NCI-H2227 (cell line): ENCODE results near the gene DNAI7.

Source experiments
- DNase-seq: peaks from one replicate; lab custom pipeline; 2025; ENCODE audit not compliant: unreplicated experiment; lab: John Stamatoyannopoulos, UW

The DNAI7 gene, protein sequence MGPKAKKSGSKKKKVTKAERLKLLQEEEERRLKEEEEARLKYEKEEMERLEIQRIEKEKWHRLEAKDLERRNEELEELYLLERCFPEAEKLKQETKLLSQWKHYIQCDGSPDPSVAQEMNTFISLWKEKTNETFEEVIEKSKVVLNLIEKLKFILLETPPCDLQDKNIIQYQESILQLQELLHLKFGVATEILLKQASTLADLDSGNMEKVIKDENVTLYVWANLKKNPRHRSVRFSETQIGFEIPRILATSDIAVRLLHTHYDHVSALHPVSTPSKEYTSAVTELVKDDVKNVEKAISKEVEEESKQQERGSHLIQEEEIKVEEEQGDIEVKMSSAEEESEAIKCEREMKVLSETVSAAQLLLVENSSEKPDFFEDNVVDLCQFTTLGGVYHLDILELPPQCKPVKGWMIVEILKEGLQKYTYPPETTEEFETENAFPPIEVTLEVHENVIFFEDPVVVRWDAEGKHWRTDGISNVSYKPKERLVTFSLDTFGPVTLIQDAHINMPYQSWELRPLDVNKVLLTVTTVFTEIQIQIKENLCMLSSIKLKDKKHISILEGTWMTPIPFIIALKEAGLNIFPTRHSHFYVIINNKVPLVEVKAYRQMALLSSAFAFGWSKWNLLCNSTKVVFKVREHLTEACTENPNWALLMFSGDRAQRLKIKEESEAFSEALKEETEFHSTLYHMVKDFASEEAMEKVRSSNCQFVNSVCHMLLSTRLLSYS

DNA sequence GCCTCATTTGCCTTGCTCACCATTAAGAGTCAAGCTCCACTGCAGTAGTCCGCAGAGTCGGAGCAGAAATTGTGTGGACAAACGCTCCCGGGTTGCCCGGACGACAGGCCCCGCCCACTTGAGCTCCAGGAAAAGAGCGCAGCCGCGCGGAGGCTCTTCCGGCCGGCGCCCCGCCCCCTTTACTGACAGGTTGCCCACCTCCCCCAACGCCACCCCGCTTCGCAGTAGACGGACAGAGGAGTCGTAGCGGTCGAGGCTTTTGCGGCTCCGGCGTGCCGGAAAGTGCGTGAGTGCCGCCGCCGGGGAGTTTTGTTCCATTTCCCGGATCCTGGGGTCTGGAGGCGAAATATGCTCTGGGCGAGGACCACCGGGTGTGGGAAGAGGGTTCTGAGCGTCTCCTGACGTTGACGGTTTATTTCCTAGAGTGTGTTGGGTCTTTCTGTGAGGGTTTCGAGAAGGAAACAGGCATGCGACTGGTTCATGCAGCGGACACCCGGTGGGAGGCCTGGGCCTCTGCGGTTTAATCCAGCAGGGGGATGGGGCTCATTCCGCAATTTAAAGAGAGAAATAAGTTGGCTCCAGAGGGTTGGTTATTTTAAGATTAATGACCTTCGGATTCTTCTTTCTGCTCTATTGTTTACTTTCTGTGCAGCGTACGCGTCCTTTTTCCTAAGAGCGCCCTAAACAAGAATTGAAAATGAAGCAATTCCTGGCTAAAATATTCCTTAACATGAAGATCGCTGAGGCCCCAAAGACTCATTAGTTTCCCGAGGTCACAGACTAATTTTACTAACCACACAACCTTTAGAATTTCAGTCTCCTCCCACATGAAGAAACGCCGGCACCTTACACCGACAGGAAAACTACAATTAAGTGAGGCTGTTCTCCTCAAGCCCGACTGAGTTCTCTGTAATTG is at the start of gene DNAI7, which contains the start of gene ETFRF1:
TSS of gene DNAI7 (minus strand) at position 105 of the 916 bp plus-strand sequence. CDS start at position 23, 82 bp downstream.
TSS of gene ETFRF1 (plus strand) at position 182 of the 916 bp plus-strand sequence. CDS start 8,720 bp downstream, outside the sequence.
- peak; percentile 95 for DNase-seq

DNA sequence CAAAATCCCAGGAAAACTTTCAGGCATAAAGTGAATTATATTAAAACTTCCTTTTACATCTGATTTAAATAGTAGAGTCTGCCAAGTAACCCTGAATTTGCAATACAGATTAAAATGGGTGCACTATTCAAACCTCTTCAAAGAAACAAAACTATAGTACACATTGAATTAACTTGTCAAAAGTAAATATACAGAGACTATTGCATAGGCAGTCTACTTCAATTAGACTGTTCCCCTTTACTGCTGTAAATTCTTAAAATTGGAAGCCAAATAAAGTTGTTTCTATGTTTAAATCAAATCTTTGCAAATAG is 48.7 kb upstream of the DNAI7 start:
- DNase-seq, result no peak

DNA sequence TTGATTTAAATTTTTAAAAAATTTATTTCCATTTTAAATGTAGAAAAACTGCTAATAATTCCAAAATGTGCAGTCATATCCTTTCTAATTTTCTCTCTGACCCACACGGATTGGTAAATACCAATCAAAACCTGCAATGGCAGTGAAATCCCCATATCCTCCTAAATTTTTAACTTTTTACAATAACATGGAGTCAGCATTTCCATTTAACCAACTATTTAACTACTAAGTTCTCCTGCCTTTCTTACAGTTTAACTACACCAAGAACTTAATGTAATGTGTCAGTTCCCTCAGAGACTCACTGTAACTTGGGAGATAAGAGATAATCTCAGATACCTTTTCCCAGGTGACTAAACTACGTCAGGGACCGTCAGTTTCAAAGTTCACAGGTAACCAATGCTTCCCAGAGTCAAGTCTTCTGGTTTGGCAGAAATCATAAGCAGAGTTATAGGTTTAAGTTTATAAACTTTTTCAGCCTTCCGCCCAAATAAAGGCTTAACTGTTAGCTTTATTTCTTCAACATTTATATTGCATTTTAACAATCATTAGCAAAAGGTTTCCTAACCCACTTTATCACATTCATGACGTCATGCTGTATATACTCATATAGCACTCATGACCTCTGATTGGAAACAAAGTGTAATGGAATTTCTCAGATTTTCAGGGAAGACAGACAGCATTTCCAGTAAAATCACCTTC is 48.2 kb upstream of the DNAI7 start:
- no peak for DNase-seq

GRCh38 chr12:25241167-25242020 is 46.4 kb upstream of the DNAI7 start:
- DNase-seq, result peak; percentile 21

- no peak for DNase-seq
Measured at GRCh38 chr12:25236626-25237025, 41.7 kb upstream of the DNAI7 start.

- no peak for DNase-seq
Measured at GRCh38 chr12:25236190-25236589, 41.2 kb upstream of the DNAI7 start.

DNA sequence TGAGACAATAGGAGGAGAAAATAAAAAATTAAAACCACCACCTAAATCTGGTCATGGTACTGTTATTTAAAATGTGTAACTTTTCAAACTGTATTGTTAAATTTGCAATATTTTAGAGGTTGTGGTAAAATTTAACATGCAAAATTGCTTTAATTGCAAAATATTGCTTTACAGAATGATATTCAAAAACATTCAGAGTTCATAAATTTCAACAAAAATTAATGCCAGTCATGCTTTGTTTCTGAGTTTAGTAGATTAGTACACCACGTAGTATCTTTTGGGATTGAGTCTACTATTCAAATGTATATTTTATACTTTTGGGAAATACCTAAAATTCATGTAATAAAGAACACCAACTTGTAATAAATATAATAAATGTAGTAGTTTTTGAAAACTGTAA is 18.4 kb upstream of the DNAI7 start:
- DNase-seq, result no peak

DNA sequence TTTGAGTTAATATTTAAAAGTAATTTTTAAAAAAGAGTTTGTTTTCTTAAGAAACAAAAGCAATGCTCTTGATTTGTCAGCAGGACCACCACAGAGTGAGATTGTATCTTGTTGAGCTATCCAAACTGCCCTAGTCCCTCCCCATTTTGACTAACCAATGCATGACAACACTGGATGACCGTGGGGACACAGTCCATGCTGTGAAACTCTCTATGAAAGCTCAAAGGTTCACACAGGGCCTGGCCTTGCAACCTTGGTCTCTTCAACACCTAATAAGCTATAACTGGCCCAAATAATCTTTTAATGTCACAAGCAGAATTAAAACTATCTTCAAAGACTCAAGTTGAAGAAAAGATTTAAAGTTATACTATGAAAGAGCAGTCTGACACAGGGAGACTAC is 13.6 kb upstream of the DNAI7 start:
- no peak for DNase-seq

DNA sequence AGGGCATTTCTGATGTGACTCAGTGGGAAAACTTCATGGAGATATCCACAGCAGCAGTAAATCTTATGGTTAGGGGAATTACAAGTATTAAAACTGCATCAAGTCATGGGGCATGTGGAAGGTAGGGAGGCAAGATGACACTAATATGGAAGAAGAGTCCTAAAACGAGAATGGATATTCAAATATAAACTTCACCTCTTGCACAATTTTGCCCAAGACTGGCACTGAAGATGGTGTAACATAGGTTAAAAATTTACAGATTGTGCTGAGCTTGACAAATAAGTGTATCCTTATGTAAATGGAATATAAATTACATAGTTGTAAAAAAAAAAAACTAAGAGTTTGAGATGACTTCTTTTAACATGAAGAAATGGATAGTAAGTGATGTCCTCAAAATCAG is 12.9 kb upstream of the DNAI7 start:
- DNase-seq, result no peak

GRCh38 chr12:25207411-25207810 is 12.5 kb upstream of the DNAI7 start:
- no peak for DNase-seq

GRCh38 chr12:25202137-25202536 is 7.2 kb upstream of the DNAI7 start:
- no peak for DNase-seq

DNA sequence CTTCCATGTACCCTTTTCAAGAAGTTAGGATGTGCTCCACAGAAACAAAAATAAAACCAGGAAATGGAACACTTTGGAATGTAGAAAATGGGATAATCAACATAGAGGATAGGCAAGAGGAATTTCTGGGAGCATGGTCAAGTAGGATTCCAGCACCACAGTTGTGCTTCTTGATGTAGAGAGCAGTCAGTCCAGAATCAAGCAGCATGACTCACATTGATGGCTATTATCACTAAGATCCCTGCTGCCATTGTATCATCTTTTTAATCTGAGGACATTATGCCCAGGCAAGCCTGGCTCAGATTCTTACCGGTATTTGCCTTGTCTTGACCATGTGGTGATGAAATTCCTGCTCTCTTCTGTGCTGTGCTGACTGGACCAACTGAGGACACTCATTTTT is 5.7 kb upstream of the DNAI7 start:
- DNase-seq, result no peak

GRCh38 chr12:25197608-25198007 is 2.6 kb upstream of the DNAI7 start:
- DNase-seq, result no peak

GRCh38 chr12:25194722-25195055 is 271 bp downstream of the DNAI7 start:
- peak; percentile 29 for DNase-seq

DNA sequence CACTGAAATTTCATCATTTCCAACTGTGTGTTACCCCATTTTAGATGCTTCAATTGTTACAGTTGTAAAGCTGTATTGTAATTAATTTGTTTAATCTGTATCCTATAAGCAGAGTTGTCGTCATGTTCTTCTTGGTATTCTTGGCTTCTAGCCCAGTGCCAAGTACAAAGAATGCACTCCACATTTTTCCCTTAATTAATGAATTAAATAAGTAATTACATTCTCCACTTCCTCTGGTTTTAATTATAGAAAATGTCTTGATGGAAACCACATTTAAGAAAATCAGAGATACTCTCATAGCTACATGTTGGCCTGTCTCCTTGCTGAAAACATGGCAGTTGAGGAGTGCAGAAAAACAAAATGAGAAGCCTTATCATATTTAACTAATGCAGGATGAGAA is 746 bp downstream of the DNAI7 start:
- DNase-seq, result no peak

- no peak for DNase-seq
Measured at GRCh38 chr12:25190793-25191192, 4.2 kb downstream of the DNAI7 start.

- no peak for DNase-seq
Measured at GRCh38 chr12:25189656-25190055, 5.3 kb downstream of the DNAI7 start.

DNA sequence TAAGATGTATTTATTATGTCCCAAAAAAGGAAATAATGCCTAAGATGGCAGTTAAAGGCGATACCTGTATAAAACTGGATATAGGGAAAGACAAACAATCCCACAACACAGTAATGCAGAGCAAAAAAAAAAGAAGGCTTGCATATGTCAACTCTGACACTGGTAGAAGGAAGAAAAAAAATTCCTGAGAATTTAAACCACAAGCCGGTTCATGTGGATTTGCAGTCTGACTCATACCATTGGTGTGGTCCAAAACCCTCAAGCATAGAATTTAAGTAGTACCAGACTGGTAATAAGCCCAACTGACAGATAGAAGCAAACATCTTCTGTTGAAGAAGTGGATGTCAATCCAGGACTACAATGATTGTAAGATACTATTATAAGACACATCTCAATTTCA is 7.2 kb downstream of the DNAI7 start:
- DNase-seq, result no peak

DNA sequence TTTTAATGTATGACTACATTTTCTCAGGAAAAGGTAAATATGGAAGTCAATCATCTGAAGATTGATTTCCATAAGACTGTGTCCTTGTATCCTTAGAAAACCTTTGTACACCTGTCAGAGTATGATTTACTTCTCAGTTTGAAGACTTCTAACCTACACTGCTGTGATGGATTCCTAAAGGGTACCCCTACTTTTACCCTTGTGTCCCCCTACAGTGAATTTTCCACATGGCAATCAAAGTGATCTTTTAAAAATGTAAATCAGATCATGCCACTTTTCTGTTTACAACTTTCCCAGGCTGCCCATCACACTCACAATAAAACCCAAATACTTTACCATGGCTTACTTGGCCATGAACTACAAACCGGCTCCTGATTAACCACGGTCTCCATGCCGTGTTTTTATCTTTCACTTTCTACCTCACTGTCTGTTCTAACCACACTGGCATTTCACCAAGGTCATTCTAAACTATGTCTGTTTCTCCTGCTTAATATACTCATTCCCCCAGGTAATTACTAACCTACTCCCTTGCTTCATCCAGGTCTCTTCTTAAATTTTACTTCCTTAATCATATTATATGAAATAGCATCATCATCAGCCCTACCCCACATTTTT is 8.1 kb downstream of the DNAI7 start:
- no peak for DNase-seq
